GM12892 (cell line): ENCODE measurements around the gene ADPRHL1.

ENCODE experiments used
- POLR2A ChIP-seq: IDR thresholded peaks from 2 replicates; pipeline ENCODE4 v1.6.1; 2011; ENCODE audit warnings: low read depth, low read length, control low read depth
- POLR2AphosphoS5 ChIP-seq: IDR thresholded peaks from 2 replicates; pipeline ENCODE4 v1.6.1; 2011; ENCODE audit warnings: low read depth, low read length, control low read depth

DNA sequence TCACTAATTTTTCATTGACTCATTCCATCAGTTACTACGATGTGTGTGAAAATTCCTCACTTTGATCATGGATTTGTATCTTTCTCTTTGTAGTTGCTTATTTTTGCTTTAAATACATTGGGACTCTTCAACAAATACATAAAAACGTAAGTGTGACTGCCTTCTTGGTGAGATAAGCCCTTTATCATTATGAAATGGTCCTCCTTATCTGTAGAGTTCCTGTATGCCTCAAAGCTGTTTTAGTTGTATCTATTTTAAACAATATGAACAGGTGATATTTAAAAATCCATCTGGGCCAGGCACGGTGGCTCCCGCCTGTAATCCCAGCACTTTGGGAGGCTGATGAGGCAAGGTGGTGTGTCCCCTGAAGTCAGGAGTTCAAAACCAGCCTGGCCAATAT, 25.9 kb upstream of the ADPRHL1 start:
- no peak for TF ChIP-seq POLR2A
- TF ChIP-seq POLR2AphosphoS5, result no peak
